Suppressor macrophage (primary cell): ENCODE data around the gene SP5.
"Not testable (repeated sequence)": the region's sequence is repeated elsewhere in the genome, so short reads cannot be mapped to it uniquely, and the experiment has no call there.

Source experiments
- DNase-seq, 4 experiments: peaks; one replicate each; pipeline ENCODE4 v3.0.0-alpha.2; 2020 to 2022

Gene SP5

DNA sequence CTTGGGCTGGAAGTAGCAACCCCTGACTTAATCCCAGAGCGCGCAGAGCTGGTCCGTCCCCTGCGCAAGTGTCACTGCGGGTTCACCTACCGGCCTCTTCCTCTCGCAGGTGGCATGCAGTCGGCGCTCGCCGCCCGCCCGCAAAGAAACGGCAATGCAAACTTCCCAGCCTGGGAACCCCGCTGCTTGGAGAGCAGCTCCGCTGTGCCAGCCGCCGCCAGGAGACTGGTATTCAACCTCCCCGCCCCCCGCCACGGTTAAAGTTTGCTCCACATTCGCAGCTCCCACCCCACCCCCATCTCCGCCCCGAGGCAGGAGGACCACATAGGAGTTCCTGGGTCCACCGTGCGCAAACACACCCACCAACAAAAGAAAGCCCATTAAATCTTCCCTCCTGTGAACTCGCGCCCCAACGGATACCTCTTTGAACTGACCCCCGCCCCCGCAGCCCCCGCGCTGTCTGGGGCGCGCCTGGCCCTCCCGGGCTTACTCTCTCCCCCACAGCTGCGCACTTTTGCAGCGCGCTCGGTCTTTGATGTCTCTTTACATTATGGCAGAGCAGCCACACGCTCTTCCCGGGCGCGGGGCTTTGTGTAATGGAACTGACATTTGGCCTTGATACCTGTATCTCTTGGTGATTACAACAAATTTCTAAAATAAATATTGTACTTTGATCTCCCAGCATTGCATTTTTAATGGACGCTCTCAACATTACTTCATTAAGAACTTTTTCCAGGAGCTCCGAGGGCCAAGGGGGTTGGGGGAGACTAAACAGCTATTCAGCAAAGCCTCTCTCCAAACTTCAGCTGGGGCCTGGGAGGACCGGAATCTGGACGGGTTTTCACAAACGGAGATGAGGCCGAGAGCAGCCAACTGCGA is 3.1 kb upstream of the SP5 start:
- DNase-seq = no peak

DNA sequence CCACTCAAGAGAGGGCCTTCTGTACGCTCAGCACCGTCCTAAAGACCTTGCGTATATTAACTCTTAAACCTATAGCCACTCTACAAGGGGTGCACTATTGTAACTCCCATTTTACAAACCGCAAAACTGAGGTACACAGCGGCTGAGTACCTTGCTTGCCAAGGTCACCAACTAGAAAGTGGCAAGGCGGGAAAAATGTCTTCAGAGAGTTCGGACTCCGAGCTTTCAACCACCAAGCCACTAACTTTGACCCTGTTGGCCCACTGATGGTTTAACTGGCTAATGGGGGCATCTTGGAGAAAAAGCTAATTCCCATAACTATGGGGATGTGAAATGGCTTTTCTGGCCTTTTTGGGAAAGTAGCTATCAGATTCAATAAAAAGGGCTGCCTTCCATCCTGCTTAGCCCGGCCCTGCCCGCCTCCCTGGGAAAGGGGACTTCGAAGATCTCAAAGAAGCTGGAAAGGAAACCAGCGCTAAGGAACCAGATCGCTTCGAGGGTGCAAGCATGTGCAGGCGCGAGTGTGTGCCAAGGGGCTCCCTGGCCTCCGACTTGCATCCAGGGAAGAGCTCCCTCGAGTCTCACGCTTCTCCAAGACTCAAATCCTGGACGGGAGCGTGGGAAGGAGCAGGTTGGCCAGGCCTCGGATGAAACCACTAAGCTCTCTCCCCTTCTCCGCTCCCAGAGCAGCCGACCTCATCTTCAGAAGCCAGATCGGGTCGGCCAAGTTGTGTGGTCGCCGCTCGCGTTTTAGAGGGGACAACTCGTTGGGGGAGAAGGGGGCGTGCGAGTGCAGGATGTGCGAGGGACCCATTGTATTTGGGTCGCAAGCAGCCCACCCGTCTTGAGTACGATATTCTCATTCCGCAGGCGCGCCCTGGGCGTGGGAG is 2.2 kb upstream of the SP5 start:
- no peak for DNase-seq

DNA sequence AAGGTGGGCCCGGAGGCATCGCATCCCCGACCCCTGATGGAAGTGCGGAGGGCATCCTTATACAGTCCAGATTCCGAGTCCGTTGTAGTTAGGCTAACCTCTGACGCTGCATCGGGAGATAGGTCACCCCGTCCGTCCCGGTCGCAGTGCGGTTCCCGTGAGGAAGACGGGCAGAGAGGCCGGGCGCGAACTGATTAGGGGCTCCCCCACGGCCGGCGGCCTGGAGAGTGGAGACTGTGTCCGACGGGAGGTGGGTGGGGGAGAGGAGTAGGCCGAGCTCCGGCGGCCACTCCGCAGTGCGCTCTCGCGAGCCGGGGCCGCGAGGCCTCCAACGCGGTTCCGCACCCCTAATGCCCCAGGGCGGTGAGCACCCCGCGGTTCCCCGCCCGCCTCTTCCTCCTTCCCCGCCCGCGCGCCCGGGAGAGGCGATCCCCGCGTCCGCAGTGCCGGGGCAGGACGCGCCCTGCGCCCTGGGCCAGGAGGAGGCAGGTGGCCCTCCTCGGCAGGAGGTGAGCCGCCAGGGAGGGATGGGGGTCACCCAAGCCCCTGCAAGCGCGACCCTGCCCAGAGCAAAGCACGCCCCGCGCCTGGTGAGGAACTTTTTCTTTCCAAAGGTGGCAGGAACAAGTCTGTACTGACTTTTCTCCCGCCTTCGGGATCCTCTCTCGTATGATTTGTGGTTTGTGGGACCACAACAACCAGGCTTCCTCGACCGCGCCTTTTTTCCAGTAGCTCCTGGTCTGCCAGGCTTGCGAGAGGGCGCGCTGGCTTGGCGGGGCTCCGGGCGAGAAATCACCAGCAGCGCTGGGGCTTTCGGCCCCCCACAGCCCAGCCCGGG is 1.4 kb upstream of the SP5 start:
- peak in 2 of 4 experiments; percentile 39 to 47 for DNase-seq

DNA sequence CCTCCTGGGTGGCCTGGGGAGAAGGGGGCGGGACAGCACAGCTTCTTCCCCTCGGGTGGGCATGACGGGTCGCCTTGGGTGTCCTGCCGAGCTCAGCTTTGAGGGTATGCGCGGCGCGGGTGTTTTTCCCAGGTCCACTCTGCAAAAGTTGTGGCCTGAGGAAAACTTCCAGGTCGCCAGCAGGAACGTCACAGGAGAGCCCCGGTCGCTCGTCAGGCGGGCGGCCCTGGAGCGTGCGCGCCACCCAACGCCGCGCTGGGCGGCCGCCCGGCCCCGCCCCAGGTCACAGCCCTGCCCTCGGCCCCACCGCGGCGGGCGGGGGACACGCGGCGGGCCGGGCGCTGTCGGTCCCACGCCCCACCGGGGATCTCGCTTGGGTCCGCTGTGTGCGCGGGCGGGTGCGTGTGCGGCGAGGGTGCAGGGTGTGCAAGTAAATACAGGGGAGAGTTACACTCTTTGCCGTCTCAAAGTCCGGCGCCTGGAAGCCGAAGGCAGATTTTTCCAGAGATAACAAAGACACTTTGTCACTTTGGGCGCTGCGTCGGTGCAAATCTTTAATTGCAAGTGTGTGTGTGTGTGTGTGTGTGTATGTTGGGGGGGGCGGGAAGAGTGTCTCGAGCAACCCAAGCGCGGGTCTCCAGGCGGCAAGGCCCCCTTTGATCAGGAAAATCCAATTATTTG is 616 bp upstream of the SP5 start:
- DNase-seq = peak in 3 of 4 experiments; percentile 15 to 57 (median 47)

DNA sequence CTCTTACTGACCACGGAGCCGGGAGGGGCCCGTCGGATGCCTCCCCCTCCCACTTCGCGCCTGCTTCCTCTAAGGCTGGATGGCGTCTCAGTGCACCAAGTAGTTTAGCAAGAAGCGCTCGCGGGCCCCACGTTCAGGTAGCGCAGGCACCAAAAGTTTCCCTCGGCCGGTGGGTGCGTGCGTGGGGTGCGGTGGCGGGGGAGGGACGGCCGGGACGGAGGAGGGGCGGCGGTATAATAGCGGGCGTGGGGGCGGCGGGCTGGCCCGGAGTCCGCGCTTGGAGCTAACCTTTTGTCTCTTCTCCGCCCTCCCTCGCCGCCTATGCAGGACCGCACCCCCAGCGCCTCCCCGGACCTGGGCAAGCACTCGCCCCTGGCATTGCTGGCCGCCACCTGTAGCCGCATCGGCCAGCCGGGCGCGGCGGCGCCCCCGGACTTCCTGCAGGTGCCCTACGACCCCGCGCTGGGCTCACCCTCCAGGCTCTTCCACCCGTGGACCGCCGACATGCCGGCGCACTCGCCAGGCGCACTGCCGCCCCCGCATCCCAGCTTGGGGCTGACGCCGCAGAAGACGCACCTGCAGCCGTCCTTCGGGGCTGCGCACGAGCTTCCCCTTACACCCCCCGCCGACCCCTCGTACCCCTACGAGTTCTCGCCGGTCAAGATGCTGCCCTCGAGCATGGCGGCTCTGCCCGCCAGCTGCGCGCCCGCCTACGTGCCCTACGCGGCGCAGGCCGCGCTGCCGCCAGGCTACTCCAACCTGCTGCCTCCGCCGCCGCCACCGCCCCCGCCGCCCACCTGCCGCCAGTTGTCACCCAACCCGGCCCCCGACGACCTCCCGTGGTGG is 1.0 kb downstream of the SP5 start:
- no peak for DNase-seq

DNA sequence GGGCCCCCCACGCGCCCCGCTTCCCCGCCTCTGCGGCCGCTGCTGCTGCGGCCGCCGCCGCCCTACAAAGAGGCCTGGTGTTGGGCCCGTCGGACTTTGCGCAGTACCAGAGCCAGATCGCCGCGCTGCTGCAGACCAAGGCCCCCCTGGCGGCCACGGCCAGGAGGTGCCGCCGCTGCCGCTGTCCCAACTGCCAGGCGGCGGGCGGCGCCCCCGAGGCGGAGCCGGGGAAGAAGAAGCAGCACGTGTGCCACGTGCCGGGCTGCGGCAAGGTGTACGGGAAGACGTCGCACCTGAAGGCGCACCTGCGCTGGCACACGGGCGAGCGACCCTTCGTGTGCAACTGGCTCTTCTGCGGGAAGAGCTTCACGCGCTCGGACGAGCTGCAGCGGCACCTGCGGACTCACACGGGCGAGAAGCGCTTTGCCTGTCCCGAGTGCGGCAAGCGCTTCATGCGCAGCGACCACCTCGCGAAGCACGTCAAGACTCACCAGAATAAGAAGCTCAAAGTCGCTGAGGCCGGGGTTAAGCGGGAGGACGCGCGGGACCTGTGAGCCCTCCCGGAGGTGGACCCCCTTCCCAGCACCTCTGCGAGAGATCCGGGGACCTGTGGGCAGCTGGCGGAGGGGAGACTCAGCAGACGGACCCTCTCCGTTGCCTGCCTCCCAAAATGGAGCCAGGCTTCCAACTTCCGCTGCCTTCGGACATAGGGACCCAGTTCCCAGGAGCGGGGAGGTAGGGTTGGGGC is 1.9 kb downstream of the SP5 start:
- DNase-seq = peak; percentile 62 to 78 (median 69)

DNA sequence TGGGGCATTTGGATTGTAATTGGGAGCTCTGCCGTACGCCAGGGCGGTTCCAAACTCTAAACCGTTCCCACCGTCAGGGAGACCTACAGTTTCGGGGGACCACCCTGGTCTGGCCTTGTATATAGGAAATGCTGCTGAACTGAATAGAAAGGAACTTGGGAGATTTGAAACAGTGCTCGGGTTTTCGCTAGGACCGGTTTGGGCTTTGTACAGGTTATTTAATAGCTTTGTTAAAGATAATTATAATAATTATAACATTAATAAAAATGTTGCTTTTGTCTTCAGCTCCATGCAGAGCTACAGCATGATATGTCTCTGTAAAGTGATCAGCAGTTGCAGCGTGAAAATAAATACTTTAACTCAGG is 2.4 kb downstream of the SP5 start:
- no peak for DNase-seq

DNA sequence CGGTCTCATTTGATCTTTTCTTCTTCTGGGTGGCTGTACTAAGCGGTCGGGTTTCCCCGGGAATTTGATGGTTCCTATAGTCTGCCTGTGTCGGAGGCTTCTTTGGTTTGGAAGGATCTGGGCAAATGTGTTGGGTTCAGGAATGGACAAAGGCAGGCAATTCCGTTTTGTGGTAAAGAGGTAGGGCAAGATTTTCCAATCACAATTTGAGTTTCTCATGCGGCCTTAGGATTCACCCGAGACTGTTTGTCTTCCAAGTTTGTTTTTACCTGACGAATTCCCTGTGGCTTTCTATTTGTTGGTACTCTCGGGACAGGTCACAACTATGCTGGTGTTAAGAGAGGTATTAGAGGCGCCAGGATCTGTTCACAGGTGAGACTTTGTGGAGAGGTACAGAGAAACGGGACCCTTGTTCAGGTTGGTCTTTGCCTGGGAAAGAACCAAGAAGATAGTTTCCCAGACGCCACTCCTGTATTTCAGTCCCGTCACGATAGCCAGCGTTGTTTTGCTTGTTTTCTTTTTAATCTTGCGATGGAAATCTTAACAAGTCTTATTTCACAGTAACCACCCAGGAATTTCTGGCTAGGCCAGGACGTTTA is 3.0 kb downstream of the SP5 start:
- no peak for DNase-seq

DNA sequence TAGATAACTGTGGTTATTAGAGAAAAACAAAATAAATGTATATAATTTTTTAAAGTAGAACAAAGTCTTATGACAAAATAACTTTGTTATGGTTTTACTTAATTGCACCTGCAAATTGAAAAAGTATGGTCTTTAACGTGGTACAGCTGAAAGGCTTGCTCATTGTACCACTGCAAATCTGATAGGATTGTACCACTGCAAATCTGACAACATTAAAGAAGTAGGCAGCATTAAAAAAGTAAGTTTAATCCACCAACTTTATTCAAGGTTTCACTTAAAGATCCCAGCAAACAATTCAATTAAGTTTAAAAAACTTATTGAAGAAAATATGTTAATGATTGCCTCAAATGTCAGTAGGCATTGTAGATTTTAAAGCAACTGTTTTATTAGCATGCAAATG is 4.7 kb downstream of the SP5 start:
- no peak for DNase-seq

DNA sequence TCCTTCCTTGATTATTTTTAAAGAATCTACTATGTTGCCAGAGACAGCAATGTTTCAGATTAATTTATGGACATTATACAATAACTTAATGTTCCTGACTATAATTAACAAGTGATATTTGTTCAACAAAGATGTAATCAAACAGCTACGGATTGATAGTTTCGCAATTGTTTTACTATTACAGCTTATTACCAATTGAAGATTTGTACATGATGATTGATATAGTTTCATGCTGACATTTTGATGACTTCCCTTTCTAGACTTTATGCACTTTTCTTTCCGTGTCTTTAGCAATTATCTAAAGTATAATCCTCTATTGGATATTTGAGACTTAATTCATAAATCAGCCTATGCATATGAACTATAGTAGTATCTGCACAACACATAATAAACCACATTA is 6.5 kb downstream of the SP5 start:
- DNase-seq = no peak

DNA sequence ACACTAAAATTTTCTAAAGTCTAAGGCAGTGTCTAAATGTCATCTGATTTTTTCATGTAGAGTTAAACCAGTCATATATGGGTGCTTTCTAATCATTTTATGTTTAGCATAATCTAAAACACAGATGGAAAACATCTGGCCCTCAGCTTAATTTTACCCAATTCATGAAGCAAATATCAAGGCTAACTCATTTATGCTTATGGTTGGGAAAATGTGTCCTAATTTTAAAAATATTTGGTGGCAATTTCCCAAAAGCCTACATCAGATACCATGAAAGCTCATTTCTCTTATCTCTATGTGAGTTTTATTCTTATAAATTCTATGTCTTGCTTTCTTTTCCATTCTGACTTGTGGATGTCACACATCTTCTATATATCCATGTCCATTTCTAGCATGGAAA is 7.2 kb downstream of the SP5 start:
- DNase-seq = no peak

DNA sequence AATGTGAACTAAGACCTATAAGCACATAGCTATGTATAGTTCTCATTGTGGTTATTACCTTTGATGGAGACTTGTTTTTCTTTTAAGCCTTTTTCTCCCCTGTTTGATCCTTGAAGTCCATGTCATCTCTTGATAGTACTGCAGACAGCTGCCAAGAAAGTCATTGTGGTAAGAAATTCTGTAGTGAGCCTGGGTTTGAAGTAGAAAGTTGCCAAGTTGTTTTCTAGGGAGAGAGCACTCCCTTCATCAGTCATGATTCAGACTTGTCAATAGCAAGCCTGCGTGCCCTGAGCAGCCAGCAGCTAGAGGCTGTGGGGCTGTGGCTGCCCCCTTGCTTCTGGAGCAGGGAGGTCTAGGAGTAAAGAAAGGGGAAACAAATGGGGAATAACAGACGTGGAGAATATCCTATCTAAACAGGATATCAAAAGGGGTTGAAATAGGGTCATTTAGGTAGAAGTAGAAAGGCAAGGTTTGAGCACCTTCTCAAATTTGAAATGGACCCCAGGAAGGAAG is 8.4 kb downstream of the SP5 start:
- no peak for DNase-seq

DNA sequence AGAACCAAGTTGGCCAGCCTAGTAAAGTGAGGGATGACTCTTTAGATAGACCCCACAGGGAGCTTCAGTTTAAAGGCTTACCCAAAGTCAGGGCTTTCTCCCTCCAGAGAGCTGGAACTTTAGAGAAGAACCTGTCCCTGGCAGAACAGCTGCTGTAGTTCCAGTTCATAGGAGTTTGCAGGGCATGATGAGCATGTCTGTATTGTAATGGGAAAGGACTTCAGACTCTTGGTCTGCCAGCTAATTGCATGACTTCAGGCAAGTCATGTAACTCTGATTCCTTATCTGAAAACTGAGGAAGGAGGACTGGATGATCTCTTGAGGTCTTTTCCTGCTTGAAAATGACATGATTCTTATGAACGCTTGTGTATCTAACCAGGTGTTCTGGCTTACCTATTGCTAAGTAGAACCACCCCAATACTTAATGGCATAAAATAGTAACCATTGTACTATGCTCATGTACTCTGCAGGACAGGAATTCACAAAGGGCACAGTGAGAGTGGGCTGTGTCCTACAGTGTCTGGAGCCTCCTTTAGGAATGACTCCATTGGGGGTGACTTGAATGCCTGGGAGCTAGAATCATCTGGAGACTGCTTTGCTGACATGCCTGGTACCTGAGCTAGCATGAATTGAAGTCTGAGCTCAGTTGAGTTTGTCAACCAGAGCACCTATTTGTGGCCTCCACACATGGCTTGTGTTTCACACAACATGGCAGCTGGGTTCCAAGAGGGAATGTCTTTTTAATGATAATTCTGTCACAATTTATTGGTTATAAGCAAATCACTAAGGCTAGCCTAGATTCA is 18.9 kb downstream of the SP5 start:
- DNase-seq = no peak

DNA sequence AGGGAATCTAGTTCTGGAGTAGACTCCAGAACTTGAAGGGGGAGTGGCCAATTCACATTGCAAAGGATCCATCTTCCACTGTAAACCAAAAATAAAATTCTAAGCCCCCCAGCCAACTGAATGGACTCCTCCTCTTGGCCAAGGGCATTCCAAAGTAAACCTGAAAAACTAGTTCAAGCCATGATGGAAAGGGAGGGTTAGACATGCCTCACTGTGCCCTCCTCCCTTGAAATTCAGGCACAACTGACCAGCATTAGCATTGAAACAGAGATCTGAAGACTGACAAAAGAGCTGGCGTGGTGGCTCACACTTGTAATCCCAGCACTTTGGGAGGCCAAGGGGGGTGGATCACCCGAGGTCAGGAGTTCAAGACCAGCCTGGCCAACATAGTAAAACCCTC is 19.5 kb downstream of the SP5 start:
- not testable (repeated sequence) for DNase-seq

DNA sequence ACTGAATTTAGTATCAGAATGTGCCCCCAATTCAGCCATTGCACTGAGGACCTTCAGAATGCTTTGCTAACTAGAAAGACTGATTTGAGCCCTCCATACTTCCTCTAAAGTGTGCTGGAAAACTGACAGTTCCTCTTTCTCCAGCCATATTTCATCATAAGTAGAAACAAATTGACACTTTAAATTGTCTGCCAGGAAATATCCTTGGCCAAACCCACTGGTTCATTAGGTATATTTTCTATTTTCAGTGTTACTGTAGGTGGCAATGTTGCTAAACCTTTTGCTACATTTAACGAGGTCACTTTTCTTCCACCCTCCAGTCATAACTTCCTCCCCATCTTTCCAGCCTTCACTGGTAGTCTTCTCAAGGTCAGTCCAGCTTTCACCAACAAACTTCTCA is 21.5 kb downstream of the SP5 start:
- peak; percentile 32 to 79 (median 57) for DNase-seq

DNA sequence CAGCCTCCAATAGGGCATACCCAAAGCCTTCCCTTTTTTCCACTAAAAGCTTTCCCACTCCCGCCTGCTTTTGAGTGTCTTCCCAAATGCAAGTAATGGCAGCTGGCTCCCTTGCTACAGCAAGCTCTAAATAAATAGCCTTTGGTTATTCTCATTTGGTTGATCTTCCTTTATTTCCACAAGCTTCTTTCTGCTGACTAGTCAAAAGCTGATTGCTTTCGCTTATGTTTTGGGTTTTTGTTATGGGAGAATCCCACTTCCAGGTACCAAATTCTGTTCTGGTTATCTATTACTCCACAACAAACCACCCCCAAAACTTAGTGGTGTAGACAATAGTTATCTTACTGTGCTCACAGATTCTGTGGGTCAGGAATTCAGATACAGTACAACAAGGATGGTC is 22.3 kb downstream of the SP5 start:
- DNase-seq = no peak

DNA sequence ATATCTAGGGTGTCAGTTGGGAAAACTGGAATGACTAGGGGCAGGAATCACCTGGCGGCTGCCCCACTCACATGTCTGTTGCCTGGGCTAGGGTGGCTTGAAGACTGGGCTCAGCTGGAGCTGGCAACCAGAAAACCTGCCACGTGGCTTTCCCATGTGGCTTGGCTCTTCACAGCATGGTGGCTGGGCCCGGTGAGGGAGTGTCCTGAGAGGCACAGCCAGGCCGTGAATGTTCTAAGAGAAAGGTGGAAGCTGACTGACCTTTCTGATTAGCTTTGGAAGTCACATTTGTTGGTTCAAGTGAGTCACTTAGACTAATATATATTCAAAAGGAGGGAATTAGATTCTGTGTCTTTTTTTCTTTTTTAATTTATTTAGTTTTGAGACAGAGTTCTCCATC is 22.7 kb downstream of the SP5 start:
- DNase-seq = no peak

DNA sequence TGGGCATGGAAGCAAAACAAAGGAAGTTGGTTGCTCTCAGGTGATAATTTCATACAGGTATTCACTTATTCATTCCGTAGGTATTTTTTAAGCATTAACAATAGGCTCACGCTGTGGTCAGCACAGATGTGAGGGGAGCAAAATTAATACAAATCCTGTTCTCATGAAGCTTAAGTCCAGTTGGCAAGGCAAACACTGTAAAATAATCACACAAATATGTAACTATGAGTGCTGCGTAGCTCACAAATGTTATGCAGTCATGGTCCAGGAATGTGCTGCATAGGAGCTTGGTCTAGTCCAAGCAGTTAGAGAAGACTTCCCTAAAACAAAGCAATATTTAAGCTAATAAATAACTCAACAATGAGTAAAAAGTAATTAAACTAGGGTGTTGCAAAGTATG is 23.9 kb downstream of the SP5 start:
- DNase-seq = no peak

DNA sequence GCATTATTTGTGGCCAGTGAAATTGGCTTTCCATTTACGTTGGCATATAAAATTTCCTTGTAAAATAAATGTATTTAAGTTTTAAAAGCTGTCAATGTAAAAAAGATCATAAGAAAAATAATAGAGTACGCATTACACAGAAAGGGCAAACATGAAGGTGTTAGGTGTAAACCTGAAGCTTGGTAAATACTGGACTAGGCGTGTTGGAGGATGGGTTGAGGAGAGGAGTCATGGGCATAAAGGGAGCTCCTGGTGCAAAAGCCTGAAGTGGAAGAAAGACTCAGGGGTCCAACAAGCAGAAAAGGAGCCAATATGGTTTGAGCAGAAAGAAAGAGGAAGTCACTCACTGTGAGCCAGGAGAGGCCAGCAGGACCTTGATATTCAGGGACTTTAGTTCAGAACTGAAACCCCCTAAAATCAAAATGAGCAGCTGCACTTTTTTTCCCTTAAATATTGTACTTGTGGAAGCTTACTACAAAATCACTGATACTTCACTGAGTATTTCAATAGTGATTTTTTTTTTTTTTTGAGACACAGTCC is 24.4 kb downstream of the SP5 start:
- peak in 1 of 4 experiments; percentile 26 for DNase-seq
